Measurements from ENCODE around the gene TMOD2.
A peak's percentile ranks its signal among the peaks of the same experiment; 100 is the strongest.

GRCh38 chr15:51782357-51782896 lies 31.0 kb downstream of the TMOD2 start:
- TF ChIP-seq POLR2A (IDR thresholded peaks at IDR 0.05): no peak
- peak in 3 of 6 experiments; percentile 3 to 25 (median 18) for TF ChIP-seq CTCF (IDR thresholded peaks at IDR 0.05)

Data from thyroid gland (tissue), 4 donors.